ENCODE results near the gene VKORC1.

Gene VKORC1

GRCh38 chr16:31089199-31089598 lies 5.4 kb downstream of the VKORC1 start:
- H3K4me1 ChIP-seq (ENCODE audit: insufficient read depth, poor library complexity, severe bottlenecking) = no peaks in the 10 kb centered on the region
- peaks cover 32% of the 10 kb centered on the region for H3K36me3 ChIP-seq (ENCODE audit: low read depth)
- DNase-seq (ENCODE audit: low spot score) (no peak), ATAC-seq (ENCODE audit: low read depth) (no peak)
- H3K27ac ChIP-seq (ENCODE audit: poor library complexity, severe bottlenecking) = no peak overlapping the region
- no peaks in the 10 kb centered on the region for H3K9me3 ChIP-seq (ENCODE audit: severe bottlenecking)
- TF ChIP-seq CTCF (IDR thresholded peaks at IDR 0.05; ENCODE audit: poor library complexity, severe bottlenecking) = no peak
- H3K27me3 ChIP-seq (ENCODE audit: insufficient read depth, poor library complexity, severe bottlenecking) = no peaks in the 10 kb centered on the region
- H3K4me3 ChIP-seq (ENCODE audit: severe bottlenecking) = no peak overlapping the region

- Histone ChIP-seq H3K27ac (ENCODE audit: poor library complexity, severe bottlenecking) (no peak within 1 kb of the TSS), H3K36me3 (ENCODE audit: low read depth) (peaks cover 32% of the 10 kb centered on the region), H3K4me1 (ENCODE audit: insufficient read depth, poor library complexity, severe bottlenecking) (no peaks in the 10 kb centered on the region), H3K27me3 (ENCODE audit: insufficient read depth, poor library complexity, severe bottlenecking) (no peaks in the 10 kb centered on the region), H3K9me3 (ENCODE audit: severe bottlenecking) (no peaks in the 10 kb centered on the region), H3K4me3 (ENCODE audit: severe bottlenecking) (no peak within 1 kb of the TSS)
- ATAC-seq (ENCODE audit: low read depth) (no peak), DNase-seq (ENCODE audit: low spot score) (no peak)
- TF ChIP-seq CTCF (IDR thresholded peaks at IDR 0.05; ENCODE audit: poor library complexity, severe bottlenecking) = no peak
Measured at GRCh38 chr16:31088459-31089183, 6.0 kb downstream of the VKORC1 start, which contains the start of gene PRSS53. Gene PRSS53, minus strand, starts transcription at chr16:31088943. Its CDS starts 134 bp downstream, at chr16:31088809.

GRCh38 chr16:31087971-31088370 lies 6.6 kb downstream of the VKORC1 start:
- no peaks in the 10 kb centered on the region for H3K4me1 ChIP-seq (ENCODE audit: insufficient read depth, poor library complexity, severe bottlenecking)
- no peaks in the 10 kb centered on the region for H3K27me3 ChIP-seq (ENCODE audit: insufficient read depth, poor library complexity, severe bottlenecking)
- H3K9me3 ChIP-seq (ENCODE audit: severe bottlenecking) = no peaks in the 10 kb centered on the region
- peaks cover 35% of the 10 kb centered on the region for H3K36me3 ChIP-seq (ENCODE audit: low read depth)
- no peak overlapping the region for H3K4me3 ChIP-seq (ENCODE audit: severe bottlenecking)
- no peak for DNase-seq (ENCODE audit: low spot score)
- H3K27ac ChIP-seq (ENCODE audit: poor library complexity, severe bottlenecking) = no peak overlapping the region
- ATAC-seq (ENCODE audit: low read depth) = no peak
- TF ChIP-seq CTCF (IDR thresholded peaks at IDR 0.05; ENCODE audit: poor library complexity, severe bottlenecking) = no peak

- no peak for TF ChIP-seq CTCF (IDR thresholded peaks at IDR 0.05; ENCODE audit: poor library complexity, severe bottlenecking)
- peaks cover 31% of the 10 kb centered on the region for H3K36me3 ChIP-seq (ENCODE audit: low read depth)
Measured at GRCh38 chr16:31087481-31087880, 7.1 kb downstream of the VKORC1 start.

GRCh38 chr16:31086629-31086906 lies 8.0 kb downstream of the VKORC1 start:
- H3K4me1 ChIP-seq (ENCODE audit: insufficient read depth, poor library complexity, severe bottlenecking) = no peaks in the 10 kb centered on the region
- no peak for TF ChIP-seq CTCF (IDR thresholded peaks at IDR 0.05; ENCODE audit: poor library complexity, severe bottlenecking)

More at GRCh38 chr16:31087481-31087880, 7.1 kb downstream of the VKORC1 start:
- Histone ChIP-seq H3K9me3 (ENCODE audit: severe bottlenecking) (no peaks in the 10 kb centered on the region), H3K4me3 (ENCODE audit: severe bottlenecking) (no peak overlapping the region), H3K4me1 (ENCODE audit: insufficient read depth, poor library complexity, severe bottlenecking) (no peaks in the 10 kb centered on the region), H3K27ac (ENCODE audit: poor library complexity, severe bottlenecking) (no peak overlapping the region), H3K27me3 (ENCODE audit: insufficient read depth, poor library complexity, severe bottlenecking) (no peaks in the 10 kb centered on the region)
- ATAC-seq (ENCODE audit: low read depth) (no peak), DNase-seq (ENCODE audit: low spot score) (no peak)

More at GRCh38 chr16:31086629-31086906, 8.0 kb downstream of the VKORC1 start:
- Histone ChIP-seq H3K27ac (ENCODE audit: poor library complexity, severe bottlenecking) (no peak overlapping the region), H3K27me3 (ENCODE audit: insufficient read depth, poor library complexity, severe bottlenecking) (no peaks in the 10 kb centered on the region), H3K36me3 (ENCODE audit: low read depth) (peaks cover 33% of the 10 kb centered on the region), H3K4me3 (ENCODE audit: severe bottlenecking) (no peak overlapping the region), H3K9me3 (ENCODE audit: severe bottlenecking) (no peaks in the 10 kb centered on the region)
- DNase-seq (ENCODE audit: low spot score) = peak; percentile 54
- no peak for ATAC-seq (ENCODE audit: low read depth)
